Measurements from ENCODE around the gene USP50. TPM values are rescaled to one million over a fixed set of nuclear protein-coding genes. Genes with fewer than 3 reads are reported as not detected.

USP50 gene
- total RNA-seq, 2 donors from 2014 or later: not detected

- Mint-ChIP-seq H3K9me3 (no peaks in the 10 kb centered on the region), H3K27ac (peak overlapping the region in 1 of 2 donors; percentile 73), H3K36me3 (peaks cover 3 to 29% of the 10 kb centered on the region in 2 donors)
- ATAC-seq (peak; percentile 36 to 89), DNase-seq (ENCODE audit: low spot score in 2 of 2) (no peak)
Measured at GRCh38 chr15:50463423-50464358, 82.8 kb downstream of the USP50 start.

- DNase-seq (ENCODE audit: low spot score in 2 of 2) (no peak), ATAC-seq (no peak)
- Mint-ChIP-seq H3K36me3 (peaks cover 10 to 26% of the 10 kb centered on the region in 2 donors), H3K27ac (no peak overlapping the region), H3K9me3 (no peaks in the 10 kb centered on the region)
Measured at GRCh38 chr15:50458348-50459112, 87.9 kb downstream of the USP50 start.

GRCh38 chr15:50452927-50453326 is 93.5 kb downstream of the USP50 start:
- DNase-seq (ENCODE audit: low spot score in 2 of 2) (no peak), ATAC-seq (no peak)
- no peaks in the 10 kb centered on the region for H3K9me3 Mint-ChIP-seq
- H3K36me3 Mint-ChIP-seq: peaks cover 5 to 14% of the 10 kb centered on the region in 2 donors
- H3K27ac Mint-ChIP-seq: no peak overlapping the region

Other genes starting within 250 kb of the USP50 start
- 10 to 100 TPM; 41.1 to 53.8 TPM for gene GABPB1, start 191.5 kb downstream of the USP50 start, total RNA-seq
- 10 to 100 TPM; 58.6 to 59.6 TPM for gene USP8, start 122.3 kb downstream of the USP50 start, total RNA-seq
- gene TRPM7, start 140.1 kb upstream of the USP50 start, total RNA-seq: 10 to 100 TPM; 48.3 to 55.8 TPM
- gene SPPL2A, start 219.0 kb upstream of the USP50 start, total RNA-seq: 10 to 100 TPM; 61.0 to 68.1 TPM